Measurements from ENCODE around the gene SPPL2B. TPM values are rescaled to one million over a fixed set of nuclear protein-coding genes. Genes with fewer than 3 reads are reported as not detected.

The SPPL2B gene
- total and polyA plus RNA-seq, 2 experiments from 2014 or later: 23.5 to 51.0 TPM

DNA sequence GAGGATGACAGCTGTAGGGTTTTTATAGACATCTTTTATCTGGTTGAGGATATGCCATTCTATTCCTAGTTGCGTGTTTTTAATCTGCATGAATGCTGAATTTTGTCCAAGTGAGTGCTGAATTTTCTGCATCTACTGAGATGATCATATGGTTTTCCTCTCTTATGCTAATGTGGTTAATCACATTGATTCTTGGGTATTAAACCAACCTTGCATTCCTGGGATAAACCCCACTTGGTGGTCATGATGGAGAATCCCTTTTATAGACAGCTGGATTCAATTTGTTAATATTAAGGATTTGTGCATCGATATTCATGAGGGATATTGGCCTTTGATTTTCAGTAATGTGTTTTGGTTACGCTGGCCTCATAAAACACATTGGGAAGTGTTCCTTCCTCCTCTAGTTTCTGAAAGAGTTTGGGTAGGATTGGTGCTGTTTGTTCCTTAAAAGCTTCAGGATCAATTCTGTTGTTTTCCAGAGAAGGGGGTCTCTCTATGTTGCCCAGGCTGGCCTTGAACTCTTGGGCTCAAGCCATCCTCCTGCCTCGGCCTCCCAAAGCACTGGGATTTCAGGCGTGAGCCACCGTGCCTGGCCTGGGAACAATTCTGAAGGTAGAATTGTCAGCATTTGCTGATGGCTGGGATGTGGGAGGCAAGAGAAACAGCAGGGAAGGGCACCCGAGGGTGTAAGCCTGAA is 13.2 kb upstream of the SPPL2B start (continued):
- TF ChIP-seq, protein P1, sequence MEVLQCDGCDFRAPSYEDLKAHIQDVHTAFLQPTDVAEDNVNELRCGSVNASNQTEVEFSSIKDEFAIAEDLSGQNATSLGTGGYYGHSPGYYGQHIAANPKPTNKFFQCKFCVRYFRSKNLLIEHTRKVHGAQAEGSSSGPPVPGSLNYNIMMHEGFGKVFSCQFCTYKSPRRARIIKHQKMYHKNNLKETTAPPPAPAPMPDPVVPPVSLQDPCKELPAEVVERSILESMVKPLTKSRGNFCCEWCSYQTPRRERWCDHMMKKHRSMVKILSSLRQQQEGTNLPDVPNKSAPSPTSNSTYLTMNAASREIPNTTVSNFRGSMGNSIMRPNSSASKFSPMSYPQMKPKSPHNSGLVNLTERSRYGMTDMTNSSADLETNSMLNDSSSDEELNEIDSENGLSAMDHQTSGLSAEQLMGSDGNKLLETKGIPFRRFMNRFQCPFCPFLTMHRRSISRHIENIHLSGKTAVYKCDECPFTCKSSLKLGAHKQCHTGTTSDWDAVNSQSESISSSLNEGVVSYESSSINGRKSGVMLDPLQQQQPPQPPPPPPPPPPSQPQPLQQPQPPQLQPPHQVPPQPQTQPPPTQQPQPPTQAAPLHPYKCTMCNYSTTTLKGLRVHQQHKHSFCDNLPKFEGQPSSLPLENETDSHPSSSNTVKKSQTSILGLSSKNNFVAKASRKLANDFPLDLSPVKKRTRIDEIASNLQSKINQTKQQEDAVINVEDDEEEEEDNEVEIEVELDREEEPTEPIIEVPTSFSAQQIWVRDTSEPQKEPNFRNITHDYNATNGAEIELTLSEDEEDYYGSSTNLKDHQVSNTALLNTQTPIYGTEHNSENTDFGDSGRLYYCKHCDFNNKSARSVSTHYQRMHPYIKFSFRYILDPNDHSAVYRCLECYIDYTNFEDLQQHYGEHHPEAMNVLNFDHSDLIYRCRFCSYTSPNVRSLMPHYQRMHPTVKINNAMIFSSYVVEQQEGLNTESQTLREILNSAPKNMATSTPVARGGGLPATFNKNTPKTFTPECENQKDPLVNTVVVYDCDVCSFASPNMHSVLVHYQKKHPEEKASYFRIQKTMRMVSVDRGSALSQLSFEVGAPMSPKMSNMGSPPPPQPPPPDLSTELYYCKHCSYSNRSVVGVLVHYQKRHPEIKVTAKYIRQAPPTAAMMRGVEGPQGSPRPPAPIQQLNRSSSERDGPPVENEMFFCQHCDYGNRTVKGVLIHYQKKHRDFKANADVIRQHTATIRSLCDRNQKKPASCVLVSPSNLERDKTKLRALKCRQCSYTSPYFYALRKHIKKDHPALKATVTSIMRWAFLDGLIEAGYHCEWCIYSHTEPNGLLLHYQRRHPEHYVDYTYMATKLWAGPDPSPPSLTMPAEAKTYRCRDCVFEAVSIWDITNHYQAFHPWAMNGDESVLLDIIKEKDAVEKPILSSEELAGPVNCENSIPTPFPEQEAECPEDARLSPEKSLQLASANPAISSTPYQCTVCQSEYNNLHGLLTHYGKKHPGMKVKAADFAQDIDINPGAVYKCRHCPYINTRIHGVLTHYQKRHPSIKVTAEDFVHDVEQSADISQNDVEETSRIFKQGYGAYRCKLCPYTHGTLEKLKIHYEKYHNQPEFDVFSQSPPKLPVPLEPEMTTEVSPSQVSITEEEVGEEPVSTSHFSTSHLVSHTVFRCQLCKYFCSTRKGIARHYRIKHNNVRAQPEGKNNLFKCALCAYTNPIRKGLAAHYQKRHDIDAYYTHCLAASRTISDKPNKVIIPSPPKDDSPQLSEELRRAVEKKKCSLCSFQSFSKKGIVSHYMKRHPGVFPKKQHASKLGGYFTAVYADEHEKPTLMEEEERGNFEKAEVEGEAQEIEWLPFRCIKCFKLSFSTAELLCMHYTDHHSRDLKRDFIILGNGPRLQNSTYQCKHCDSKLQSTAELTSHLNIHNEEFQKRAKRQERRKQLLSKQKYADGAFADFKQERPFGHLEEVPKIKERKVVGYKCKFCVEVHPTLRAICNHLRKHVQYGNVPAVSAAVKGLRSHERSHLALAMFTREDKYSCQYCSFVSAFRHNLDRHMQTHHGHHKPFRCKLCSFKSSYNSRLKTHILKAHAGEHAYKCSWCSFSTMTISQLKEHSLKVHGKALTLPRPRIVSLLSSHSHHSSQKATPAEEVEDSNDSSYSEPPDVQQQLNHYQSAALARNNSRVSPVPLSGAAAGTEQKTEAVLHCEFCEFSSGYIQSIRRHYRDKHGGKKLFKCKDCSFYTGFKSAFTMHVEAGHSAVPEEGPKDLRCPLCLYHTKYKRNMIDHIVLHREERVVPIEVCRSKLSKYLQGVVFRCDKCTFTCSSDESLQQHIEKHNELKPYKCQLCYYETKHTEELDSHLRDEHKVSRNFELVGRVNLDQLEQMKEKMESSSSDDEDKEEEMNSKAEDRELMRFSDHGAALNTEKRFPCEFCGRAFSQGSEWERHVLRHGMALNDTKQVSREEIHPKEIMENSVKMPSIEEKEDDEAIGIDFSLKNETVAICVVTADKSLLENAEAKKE (CRISPR knock-in tag; IDR thresholded peaks at IDR 0.05): no peak
- TF ChIP-seq JUNB (IDR thresholded peaks at IDR 0.05; ENCODE audit: unreplicated experiment): no peak
- TF ChIP-seq, protein P2, sequence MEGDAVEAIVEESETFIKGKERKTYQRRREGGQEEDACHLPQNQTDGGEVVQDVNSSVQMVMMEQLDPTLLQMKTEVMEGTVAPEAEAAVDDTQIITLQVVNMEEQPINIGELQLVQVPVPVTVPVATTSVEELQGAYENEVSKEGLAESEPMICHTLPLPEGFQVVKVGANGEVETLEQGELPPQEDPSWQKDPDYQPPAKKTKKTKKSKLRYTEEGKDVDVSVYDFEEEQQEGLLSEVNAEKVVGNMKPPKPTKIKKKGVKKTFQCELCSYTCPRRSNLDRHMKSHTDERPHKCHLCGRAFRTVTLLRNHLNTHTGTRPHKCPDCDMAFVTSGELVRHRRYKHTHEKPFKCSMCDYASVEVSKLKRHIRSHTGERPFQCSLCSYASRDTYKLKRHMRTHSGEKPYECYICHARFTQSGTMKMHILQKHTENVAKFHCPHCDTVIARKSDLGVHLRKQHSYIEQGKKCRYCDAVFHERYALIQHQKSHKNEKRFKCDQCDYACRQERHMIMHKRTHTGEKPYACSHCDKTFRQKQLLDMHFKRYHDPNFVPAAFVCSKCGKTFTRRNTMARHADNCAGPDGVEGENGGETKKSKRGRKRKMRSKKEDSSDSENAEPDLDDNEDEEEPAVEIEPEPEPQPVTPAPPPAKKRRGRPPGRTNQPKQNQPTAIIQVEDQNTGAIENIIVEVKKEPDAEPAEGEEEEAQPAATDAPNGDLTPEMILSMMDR (conservative IDR thresholded peaks at IDR 0.05; ENCODE audit: low read depth in 2 of 2): no peak

- Histone ChIP-seq H3K4me3 (no peak overlapping the region), H4K20me1 (replicated peaks; ENCODE audit: insufficient read depth) (no peaks in the 10 kb centered on the region), H3F3A (replicated peaks; ENCODE audit: low read depth) (no peaks in the 10 kb centered on the region), H3K27ac (ENCODE audit: low read depth) (no peak overlapping the region), H3K79me2 (replicated peaks; ENCODE audit: insufficient read depth) (no peaks in the 10 kb centered on the region), H2AFZ (no peak overlapping the region), H3K9me2 (ENCODE audit: insufficient read depth) (no peaks in the 10 kb centered on the region), H3K4me1 (ENCODE audit: insufficient read depth) (no peaks in the 10 kb centered on the region), H3K36me3 (ENCODE audit: insufficient read depth) (no peaks in the 10 kb centered on the region), H3K27me3 (ENCODE audit: insufficient read depth) (no peaks in the 10 kb centered on the region), H3K4me2 (no peak overlapping the region; the same call in 1 of the 2 replicates)
- H3K9me3 Mint-ChIP-seq: peaks cover 6% of the 10 kb centered on the region; the same call in 1 of the 3 replicates
- H3K36me3 Mint-ChIP-seq (ENCODE audit: low read depth): no peaks in the 10 kb centered on the region
- no peak overlapping the region for H3K4me3 Mint-ChIP-seq
- ATAC-seq: peak; percentile 82
- TF ChIP-seq, protein P2 (conservative IDR thresholded peaks at IDR 0.05; ENCODE audit: low read depth in 2 of 2): peak; percentile 81 to 94
- TF ChIP-seq STAT1 (IDR thresholded peaks at IDR 0.05; ENCODE audit: unreplicated experiment): no peak
- H3K27me3 Mint-ChIP-seq (ENCODE audit: insufficient read depth, low read depth, poor library complexity): peaks cover 7% of the 10 kb centered on the region
- H3K27ac Mint-ChIP-seq: no peak overlapping the region
- H3K4me1 Mint-ChIP-seq: no peaks in the 10 kb centered on the region; the same call in 2 of the 3 replicates
- DNase-seq (ENCODE audit: low spot score): peak; percentile 86
Observed at GRCh38 chr19:2315818-2316353, 12.6 kb upstream of the SPPL2B start.
